ENCODE measurements around the gene AKAP7.
"Not testable (repeated sequence)": the region's sequence is repeated elsewhere in the genome, so short reads cannot be mapped to it uniquely, and the experiment has no call there.

Gene AKAP7

GRCh38 chr6:131258010-131258652 is 122.9 kb downstream of the AKAP7 start:
- no peak for DNase-seq

- no peak for DNase-seq
Observed at GRCh38 chr6:131258816-131259476, 123.7 kb downstream of the AKAP7 start.

- DNase-seq, result not testable (repeated sequence)
Observed at GRCh38 chr6:131260960-131261359, 125.7 kb downstream of the AKAP7 start.

GRCh38 chr6:131262060-131262459 is 126.8 kb downstream of the AKAP7 start:
- DNase-seq, result no peak

GRCh38 chr6:131265939-131266338 is 130.7 kb downstream of the AKAP7 start:
- DNase-seq, result no peak

- no peak for DNase-seq
Observed at GRCh38 chr6:131268303-131268702, 133.0 kb downstream of the AKAP7 start.

GRCh38 chr6:131269565-131270391 is 134.5 kb downstream of the AKAP7 start:
- DNase-seq, result no peak

GRCh38 chr6:131270534-131270933 is 135.3 kb downstream of the AKAP7 start:
- no peak for DNase-seq

- DNase-seq, result no peak
Observed at GRCh38 chr6:131275273-131275672, 140.0 kb downstream of the AKAP7 start.

GRCh38 chr6:131277591-131277990 is 142.3 kb downstream of the AKAP7 start:
- DNase-seq, result no peak

- no peak for DNase-seq
Observed at GRCh38 chr6:131281471-131282270, 146.4 kb downstream of the AKAP7 start.

- no peak for DNase-seq
Observed at GRCh38 chr6:131282365-131282764, 147.1 kb downstream of the AKAP7 start.

- no peak for DNase-seq
Observed at GRCh38 chr6:131283466-131284175, 148.4 kb downstream of the AKAP7 start.

GRCh38 chr6:131285548-131285947 is 150.3 kb downstream of the AKAP7 start:
- no peak for DNase-seq

- DNase-seq, result no peak
Observed at GRCh38 chr6:131286469-131287040, 151.3 kb downstream of the AKAP7 start.

- DNase-seq, result no peak
Observed at GRCh38 chr6:131288214-131288613, 152.9 kb downstream of the AKAP7 start.

GRCh38 chr6:131290955-131291354 is 155.7 kb downstream of the AKAP7 start:
- no peak for DNase-seq

- no peak for DNase-seq
Observed at GRCh38 chr6:131292145-131292938, 157.1 kb downstream of the AKAP7 start.

- no peak for DNase-seq
Observed at GRCh38 chr6:131293472-131293911, 158.2 kb downstream of the AKAP7 start.

GRCh38 chr6:131295081-131295480 is 159.8 kb downstream of the AKAP7 start:
- DNase-seq, result no peak

- DNase-seq, result not testable (repeated sequence)
Observed at GRCh38 chr6:131300826-131301225, 165.6 kb downstream of the AKAP7 start.

All from NCI-H748 treated with DMSO at 0.1 percent for 48 hours (cell line).